ENCODE data around the gene DNER. TPM values are rescaled to one million over a fixed set of nuclear protein-coding genes. Genes with fewer than 3 reads are reported as not detected.
"Not testable (repeated sequence)": the region's sequence is repeated elsewhere in the genome, so short reads cannot be mapped to it uniquely, and the experiment has no call there.

The DNER gene
- total RNA-seq, 1 donor from 2014 or later, result 0.14 TPM

GRCh38 chr2:229620759-229621158 lies 93.6 kb downstream of the DNER start:
- Histone ChIP-seq H3K9me3 (no peaks in the 10 kb centered on the region), H3K36me3 (no peaks in the 10 kb centered on the region), H3K4me1 (no peaks in the 10 kb centered on the region), H3K27ac (no peak overlapping the region), H3K4me3 (no peak overlapping the region), H3K27me3 (no peaks in the 10 kb centered on the region)
- TF ChIP-seq CTCF (IDR thresholded peaks at IDR 0.05), result no peak
- intact Hi-C loops (cut with DNase I), result no loop called here
- ATAC-seq (no peak), DNase-seq (no peak)

GRCh38 chr2:229620289-229620688 lies 94.1 kb downstream of the DNER start:
- no peak for TF ChIP-seq CTCF (IDR thresholded peaks at IDR 0.05)
- no peak for DNase-seq
- Histone ChIP-seq H3K27me3 (no peaks in the 10 kb centered on the region), H3K4me1 (no peaks in the 10 kb centered on the region), H3K27ac (no peak overlapping the region), H3K9me3 (no peaks in the 10 kb centered on the region), H3K4me3 (no peak overlapping the region), H3K36me3 (no peaks in the 10 kb centered on the region)
- intact Hi-C loops (cut with DNase I), result no loop called here
- ATAC-seq, result no peak

- no peak for TF ChIP-seq CTCF (IDR thresholded peaks at IDR 0.05)
These were observed 97.9 kb downstream of the DNER start for GRCh38 chr2:229616433-229616832.

DNA sequence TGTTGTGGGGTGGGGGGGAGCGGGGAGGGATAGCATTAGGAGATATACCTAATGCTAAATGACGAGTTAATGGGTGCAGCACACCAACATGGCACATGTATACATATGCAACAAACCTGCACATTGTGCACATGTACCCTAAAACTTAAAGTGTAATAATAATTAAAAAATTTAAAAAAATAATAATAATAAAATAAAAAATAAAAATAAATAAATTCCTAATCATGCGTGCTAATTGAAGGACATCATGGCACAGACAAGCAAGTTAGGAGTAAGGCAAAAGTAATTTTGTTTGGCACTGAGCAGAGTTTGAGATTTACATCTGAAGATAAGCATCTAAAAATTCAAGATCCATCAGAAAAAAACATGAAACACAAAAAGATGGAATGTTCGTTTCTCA lies 100.3 kb downstream of the DNER start:
- ATAC-seq; H3K9me3 ChIP-seq; H3K4me3 ChIP-seq; H3K4me1 ChIP-seq; DNase-seq; intact Hi-C loops (cut with DNase I); H3K36me3 ChIP-seq; H3K27me3 ChIP-seq; H3K27ac ChIP-seq: not testable (repeated sequence)

More at GRCh38 chr2:229616433-229616832, 97.9 kb downstream of the DNER start:
- Histone ChIP-seq H3K36me3 (no peaks in the 10 kb centered on the region), H3K4me1 (no peaks in the 10 kb centered on the region), H3K9me3 (no peaks in the 10 kb centered on the region), H3K27ac (no peak overlapping the region), H3K27me3 (no peaks in the 10 kb centered on the region), H3K4me3 (no peak overlapping the region)
- DNase-seq (no peak), ATAC-seq (no peak)
- intact Hi-C loops (cut with DNase I), result no loop called here

GRCh38 chr2:229612384-229612971 lies 101.9 kb downstream of the DNER start:
- H3K4me3 ChIP-seq, result no peak overlapping the region
- no peaks in the 10 kb centered on the region for H3K36me3 ChIP-seq
- no peak overlapping the region for H3K27ac ChIP-seq
- TF ChIP-seq CTCF (IDR thresholded peaks at IDR 0.05), result no peak
- ATAC-seq, result no peak
- H3K4me1 ChIP-seq, result no peaks in the 10 kb centered on the region
- intact Hi-C loops (cut with DNase I), result no loop called here
- H3K27me3 ChIP-seq, result no peaks in the 10 kb centered on the region
- no peak for DNase-seq
- no peaks in the 10 kb centered on the region for H3K9me3 ChIP-seq

DNA sequence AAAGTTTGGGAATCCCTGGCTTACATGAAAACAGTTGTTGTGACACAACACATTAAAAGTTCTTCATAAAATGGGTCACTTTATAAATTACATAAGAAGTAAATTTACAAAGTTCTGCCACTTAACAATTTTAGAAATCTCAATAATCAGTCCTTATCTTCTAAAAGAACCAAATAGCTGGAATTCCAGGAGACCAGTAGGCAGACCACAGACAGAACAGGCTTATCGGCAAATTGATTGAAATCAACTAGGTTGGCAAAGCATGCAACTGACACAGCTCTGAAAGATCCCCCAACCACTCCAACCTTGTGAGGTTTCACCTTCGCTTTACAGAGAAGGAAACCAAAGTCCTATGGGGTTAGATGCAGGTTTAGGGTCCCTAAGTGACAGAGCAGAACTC lies 103.0 kb downstream of the DNER start:
- Histone ChIP-seq H3K27me3 (no peaks in the 10 kb centered on the region), H3K27ac (no peak overlapping the region), H3K4me3 (no peak overlapping the region), H3K4me1 (no peaks in the 10 kb centered on the region), H3K9me3 (no peaks in the 10 kb centered on the region), H3K36me3 (no peaks in the 10 kb centered on the region)
- no peak for DNase-seq
- intact Hi-C loops (cut with DNase I), result no loop called here
- no peak for ATAC-seq
- TF ChIP-seq CTCF (IDR thresholded peaks at IDR 0.05), result no peak
